Stimulated activated CD4-positive, alpha-beta T cell treated with anti-CD3 and anti-CD28 coated beads, Interleukin-1b, Interleukin-23, amount 100 ng/mL, for 4 hours (primary cell): ENCODE data around the gene TMEM108.
"Not testable (repeated sequence)": the region's sequence is repeated elsewhere in the genome, so short reads cannot be mapped to it uniquely, and the experiment has no call there.

Experiments
- DNase-seq, 2 donors: peaks; one replicate each; pipeline ENCODE4 v3.0.0-alpha.2; 2020; ENCODE audit warnings: low read depth in 2 of 2

TMEM108 gene

GRCh38 chr3:133038089-133038730 lies at the start of gene TMEM108:
Gene TMEM108 (plus strand): TSS chr3:133038391.
- no peak for DNase-seq

GRCh38 chr3:132995971-132996370 lies 42.2 kb upstream of the TMEM108 start:
- no peak for DNase-seq

- no peak for DNase-seq
These were observed 40.6 kb upstream of the TMEM108 start for GRCh38 chr3:132997404-132998185.

GRCh38 chr3:133005032-133005431 lies 33.2 kb upstream of the TMEM108 start:
- not testable (repeated sequence) for DNase-seq

- no peak for DNase-seq
These were observed 30.6 kb upstream of the TMEM108 start for GRCh38 chr3:133007601-133008000.

- DNase-seq, result no peak
These were observed 23.9 kb upstream of the TMEM108 start for GRCh38 chr3:133014325-133014724.

GRCh38 chr3:133015573-133015972 lies 22.6 kb upstream of the TMEM108 start:
- DNase-seq, result not testable (repeated sequence)

- no peak for DNase-seq
These were observed 21.3 kb upstream of the TMEM108 start for GRCh38 chr3:133016838-133017309.

GRCh38 chr3:133018921-133019320 lies 19.3 kb upstream of the TMEM108 start:
- no peak for DNase-seq

- DNase-seq, result no peak
These were observed 17.0 kb upstream of the TMEM108 start for GRCh38 chr3:133021206-133021605.

GRCh38 chr3:133023362-133023761 lies 14.8 kb upstream of the TMEM108 start:
- DNase-seq, result no peak

GRCh38 chr3:133025546-133025945 lies 12.6 kb upstream of the TMEM108 start:
- no peak for DNase-seq

- no peak for DNase-seq
These were observed 5.9 kb upstream of the TMEM108 start for GRCh38 chr3:133032301-133032700.

- DNase-seq, result no peak
These were observed 755 bp upstream of the TMEM108 start for GRCh38 chr3:133037436-133037835.

GRCh38 chr3:133038731-133039375 lies 662 bp downstream of the TMEM108 start:
- no peak for DNase-seq

GRCh38 chr3:133040696-133041523 lies 2.7 kb downstream of the TMEM108 start:
- no peak for DNase-seq

GRCh38 chr3:133041524-133041829 lies 3.3 kb downstream of the TMEM108 start:
- DNase-seq, result no peak

- DNase-seq, result no peak
These were observed 4.6 kb downstream of the TMEM108 start for GRCh38 chr3:133042778-133043177.

GRCh38 chr3:133047980-133048379 lies 9.8 kb downstream of the TMEM108 start:
- no peak for DNase-seq

- DNase-seq, result no peak
These were observed 11.3 kb downstream of the TMEM108 start for GRCh38 chr3:133049491-133049890.

GRCh38 chr3:133050891-133051290 lies 12.7 kb downstream of the TMEM108 start:
- no peak for DNase-seq

- DNase-seq, result no peak
These were observed 15.3 kb downstream of the TMEM108 start for GRCh38 chr3:133053532-133053931.
